Measurements from ENCODE around the gene MGAT4B.

The MGAT4B gene

GRCh38 chr5:179786861-179787260 is 19.8 kb downstream of the MGAT4B start:
- ATAC-seq: no peak
- TF ChIP-seq ZFP30 (CRISPR knock-in tag; IDR thresholded peaks at IDR 0.05) (no peak), TOX (CRISPR knock-in tag; IDR thresholded peaks at IDR 0.05; ENCODE audit: borderline replicate concordance) (no peak), PATZ1 (CRISPR knock-in tag; IDR thresholded peaks at IDR 0.05; ENCODE audit: borderline replicate concordance) (no peak), TCF4 (CRISPR knock-in tag; IDR thresholded peaks at IDR 0.05; ENCODE audit: borderline replicate concordance) (no peak), TSHZ2 (CRISPR knock-in tag; IDR thresholded peaks at IDR 0.05) (no peak), ZNF8 (CRISPR knock-in tag; IDR thresholded peaks at IDR 0.05) (no peak), SNAI2 (CRISPR knock-in tag; IDR thresholded peaks at IDR 0.05) (no peak), RARB (CRISPR knock-in tag; IDR thresholded peaks at IDR 0.05) (no peak), ESRRG (CRISPR knock-in tag; IDR thresholded peaks at IDR 0.05) (no peak), ZFP3 (CRISPR knock-in tag; IDR thresholded peaks at IDR 0.05) (no peak), ZNF70 (CRISPR knock-in tag; IDR thresholded peaks at IDR 0.05) (no peak), PPARA (CRISPR knock-in tag; IDR thresholded peaks at IDR 0.05; ENCODE audit: borderline replicate concordance) (no peak), CSDC2 (CRISPR knock-in tag; IDR thresholded peaks at IDR 0.05) (no peak), ISL1 (CRISPR knock-in tag; IDR thresholded peaks at IDR 0.05) (no peak), ARNTL (CRISPR knock-in tag; IDR thresholded peaks at IDR 0.05; ENCODE audit: borderline replicate concordance, low read depth) (no peak), ZNF565 (CRISPR knock-in tag; conservative IDR thresholded peaks at IDR 0.05; ENCODE audit: low read depth) (no peak), BACH2 (CRISPR knock-in tag; IDR thresholded peaks at IDR 0.05; ENCODE audit: borderline replicate concordance) (no peak), ZC3H10 (CRISPR knock-in tag; IDR thresholded peaks at IDR 0.05) (no peak), CSRNP3 (CRISPR knock-in tag; IDR thresholded peaks at IDR 0.05) (no peak), OSR1 (CRISPR knock-in tag; IDR thresholded peaks at IDR 0.05) (no peak)

GRCh38 chr5:179783128-179783527 is 23.5 kb downstream of the MGAT4B start:
- ATAC-seq: no peak
- TF ChIP-seq CREB5 (CRISPR knock-in tag; IDR thresholded peaks at IDR 0.05; ENCODE audit: low read depth) (no peak), TSHZ2 (CRISPR knock-in tag; IDR thresholded peaks at IDR 0.05) (no peak), GLIS3 (CRISPR knock-in tag; IDR thresholded peaks at IDR 0.05) (no peak), ARNTL (CRISPR knock-in tag; IDR thresholded peaks at IDR 0.05; ENCODE audit: borderline replicate concordance, low read depth) (no peak), CSDC2 (CRISPR knock-in tag; IDR thresholded peaks at IDR 0.05) (no peak), CSRNP3 (CRISPR knock-in tag; IDR thresholded peaks at IDR 0.05) (no peak), BACH2 (CRISPR knock-in tag; IDR thresholded peaks at IDR 0.05; ENCODE audit: borderline replicate concordance) (no peak), PPARA (CRISPR knock-in tag; IDR thresholded peaks at IDR 0.05; ENCODE audit: borderline replicate concordance) (no peak), ZFP3 (CRISPR knock-in tag; IDR thresholded peaks at IDR 0.05) (no peak), RARB (CRISPR knock-in tag; IDR thresholded peaks at IDR 0.05) (no peak), ESRRG (CRISPR knock-in tag; IDR thresholded peaks at IDR 0.05) (no peak), ISL1 (CRISPR knock-in tag; IDR thresholded peaks at IDR 0.05) (no peak), SNAI2 (CRISPR knock-in tag; IDR thresholded peaks at IDR 0.05) (no peak), ZNF8 (CRISPR knock-in tag; IDR thresholded peaks at IDR 0.05) (no peak), POU6F1 (CRISPR knock-in tag; IDR thresholded peaks at IDR 0.05; ENCODE audit: borderline replicate concordance, low read depth) (no peak), ZNF565 (CRISPR knock-in tag; conservative IDR thresholded peaks at IDR 0.05; ENCODE audit: low read depth) (no peak), TOX (CRISPR knock-in tag; IDR thresholded peaks at IDR 0.05; ENCODE audit: borderline replicate concordance) (no peak)

Measured in SK-N-SH treated with all-trans-retinoic acid at 6 μM for 48 hours (cell line).